GM18508 (cell line): ENCODE results near the gene ZBTB7C.

Experiments
- ATAC-seq: cut with Tn5 transposase; IDR thresholded peaks from one replicate; pipeline ENCODE4 v1.9.1; 2021; ENCODE audit warnings: moderate number of reproducible peaks; ENCODE audit not compliant: insufficient read depth, unreplicated experiment

ZBTB7C gene

DNA sequence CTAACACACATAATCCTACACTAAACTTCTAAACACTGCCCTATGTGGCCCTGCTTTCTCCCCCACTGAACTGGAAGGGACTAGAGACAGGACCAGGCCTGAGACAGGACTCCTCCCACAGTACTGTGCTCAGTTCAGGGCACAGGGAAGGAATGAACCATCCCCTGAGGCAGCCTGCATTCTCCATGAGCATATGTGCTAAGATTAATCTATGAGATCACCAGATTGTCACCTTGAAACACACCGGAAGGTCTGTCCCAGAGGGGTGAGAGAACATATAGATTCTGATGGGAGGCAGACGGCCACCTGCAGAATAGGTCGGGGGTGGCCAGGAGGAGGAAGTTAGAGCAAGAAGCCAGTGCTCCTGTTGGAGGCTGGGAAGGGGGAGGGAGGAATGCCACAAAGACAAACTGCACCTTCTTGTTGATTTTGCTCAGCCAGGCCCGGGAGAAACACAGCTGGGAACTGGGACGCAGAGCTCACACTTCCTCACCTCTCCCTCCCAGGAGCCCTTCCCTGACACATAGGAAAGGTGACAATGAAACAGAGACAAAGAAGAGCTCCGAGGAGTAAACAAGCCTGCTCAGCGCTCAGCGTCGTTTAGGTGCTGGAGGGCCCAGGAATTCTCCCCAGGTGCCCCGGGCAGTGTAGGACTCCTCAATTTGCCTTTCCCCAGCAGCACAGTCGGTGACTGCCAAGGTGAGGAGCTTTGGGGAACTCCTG, 52.1 kb downstream of the ZBTB7C start:
- ATAC-seq: no peak

DNA sequence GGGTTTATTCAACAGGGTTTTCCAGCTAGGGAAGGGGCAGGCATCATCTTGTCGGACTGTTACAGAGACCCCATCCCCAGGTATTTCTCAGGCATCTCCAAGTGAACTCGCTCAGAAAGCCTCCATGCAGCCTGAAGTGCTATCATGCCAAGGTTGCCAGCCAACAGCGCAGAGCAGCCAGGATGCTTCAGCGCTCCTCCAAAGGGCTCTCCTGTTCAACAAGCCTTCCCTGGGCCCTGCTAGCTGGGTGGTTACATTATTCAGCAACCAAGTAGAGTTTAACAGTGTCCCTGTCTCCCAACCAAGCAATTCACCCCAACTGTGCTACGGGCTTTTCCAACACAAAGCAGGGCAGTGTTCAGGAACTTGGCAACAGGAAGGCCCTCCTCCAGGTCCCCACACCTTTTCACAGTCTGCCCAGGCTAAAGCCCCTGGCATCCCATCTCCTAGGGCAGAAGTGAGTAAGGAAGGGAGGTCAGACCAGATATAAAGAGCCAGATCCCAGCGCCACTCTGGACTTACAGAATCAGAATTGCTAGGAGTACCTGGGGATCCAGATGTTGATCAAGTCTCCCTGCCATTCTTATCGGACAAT, 52.9 kb downstream of the ZBTB7C start:
- ATAC-seq: no peak

DNA sequence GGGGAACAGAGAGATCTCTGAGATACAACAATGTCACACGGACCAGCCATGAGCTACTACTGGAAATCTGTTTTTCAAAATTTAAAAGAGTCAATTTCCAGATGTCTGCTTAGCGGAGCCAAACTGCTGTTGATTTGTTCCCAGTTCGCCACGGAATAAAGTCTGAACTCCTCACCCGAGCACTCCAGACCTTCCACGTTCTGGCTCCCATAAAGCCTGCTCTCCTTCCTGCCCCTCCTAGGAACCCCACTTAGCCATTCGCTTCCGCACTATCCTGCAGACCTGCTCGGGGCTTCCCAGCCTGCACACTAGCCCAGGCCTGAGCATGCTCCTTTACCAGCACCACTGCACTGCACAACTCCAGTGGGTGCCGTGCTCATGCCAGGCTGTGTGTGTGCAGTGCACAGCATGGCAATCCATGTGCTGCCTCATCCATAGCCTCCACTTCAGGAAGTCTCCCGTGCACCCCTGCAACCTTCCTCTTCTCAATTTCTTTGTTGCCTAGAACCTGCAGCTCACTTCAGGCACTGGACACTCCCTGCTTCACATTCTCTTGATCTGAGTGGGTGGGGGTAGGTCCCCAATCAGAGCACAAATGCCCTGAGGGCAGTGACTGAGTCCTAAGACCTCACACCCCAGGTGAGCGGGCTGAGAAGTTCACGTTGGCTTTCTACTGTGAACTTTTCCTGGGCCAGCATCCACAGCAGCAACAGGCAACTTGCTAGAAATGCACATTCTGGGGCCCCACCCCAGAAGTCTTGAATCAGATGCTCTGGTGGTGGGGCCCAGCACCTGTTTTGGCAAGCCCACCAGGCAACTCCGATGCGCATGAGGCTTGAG, 53.7 kb downstream of the ZBTB7C start:
- no peak for ATAC-seq

DNA sequence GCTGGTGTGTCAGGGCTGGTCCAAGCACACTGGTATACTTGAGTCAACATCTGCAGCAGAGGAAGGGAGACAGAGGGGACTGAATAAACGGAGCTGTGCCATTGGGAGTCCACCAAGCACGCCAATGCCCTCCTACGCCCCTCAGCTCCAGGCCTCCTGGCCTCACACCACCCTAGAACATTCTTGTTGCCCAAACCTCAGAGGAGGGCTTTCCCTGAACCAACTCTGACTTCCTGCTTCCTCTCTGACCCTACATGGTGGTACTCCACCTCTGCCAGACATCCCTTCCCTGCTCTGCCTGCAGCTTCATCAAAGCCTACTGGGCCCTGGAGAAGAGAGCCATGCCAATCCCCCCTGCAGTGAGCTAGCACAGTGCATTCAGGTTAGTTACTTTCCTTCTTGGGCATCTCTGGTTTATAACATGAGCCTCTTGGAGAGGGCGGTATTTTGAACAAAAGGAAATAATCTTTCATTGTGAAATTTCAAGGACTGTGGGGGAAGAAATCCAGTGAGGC, 54.4 kb downstream of the ZBTB7C start:
- no peak for ATAC-seq

DNA sequence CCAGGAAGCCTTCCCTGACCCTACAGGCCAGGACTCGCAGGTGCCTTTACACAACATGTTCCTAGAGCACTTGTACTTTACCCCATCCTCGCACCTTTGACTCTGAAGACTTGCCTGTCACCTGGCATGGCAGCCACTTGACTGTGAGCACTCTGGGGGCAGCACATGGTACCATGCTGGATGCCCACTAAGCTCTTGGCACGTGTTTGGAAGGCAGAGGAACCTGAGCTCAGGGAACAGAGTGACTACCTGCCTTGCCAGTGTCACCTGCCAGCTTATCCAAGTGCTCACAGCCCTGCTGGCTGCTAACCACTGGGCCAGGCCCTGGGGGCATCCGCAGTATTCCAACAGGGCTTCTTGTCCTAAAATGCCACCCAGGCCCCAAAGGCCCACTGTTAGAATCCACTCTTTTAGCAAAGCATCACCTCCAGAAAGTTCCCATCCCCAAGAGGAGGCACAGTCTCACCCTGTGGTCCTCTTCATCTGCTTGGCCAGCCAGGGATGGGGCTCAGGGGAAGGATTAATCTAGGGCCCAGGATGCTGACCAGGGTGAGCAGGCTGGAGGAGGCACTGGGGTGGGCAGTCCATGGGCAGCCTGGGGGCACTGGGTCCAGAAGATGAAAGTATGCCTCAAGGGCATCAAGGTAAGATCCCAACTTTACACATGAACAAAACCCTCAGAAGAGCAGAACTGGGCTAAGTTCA, 57.0 kb downstream of the ZBTB7C start:
- no peak for ATAC-seq

DNA sequence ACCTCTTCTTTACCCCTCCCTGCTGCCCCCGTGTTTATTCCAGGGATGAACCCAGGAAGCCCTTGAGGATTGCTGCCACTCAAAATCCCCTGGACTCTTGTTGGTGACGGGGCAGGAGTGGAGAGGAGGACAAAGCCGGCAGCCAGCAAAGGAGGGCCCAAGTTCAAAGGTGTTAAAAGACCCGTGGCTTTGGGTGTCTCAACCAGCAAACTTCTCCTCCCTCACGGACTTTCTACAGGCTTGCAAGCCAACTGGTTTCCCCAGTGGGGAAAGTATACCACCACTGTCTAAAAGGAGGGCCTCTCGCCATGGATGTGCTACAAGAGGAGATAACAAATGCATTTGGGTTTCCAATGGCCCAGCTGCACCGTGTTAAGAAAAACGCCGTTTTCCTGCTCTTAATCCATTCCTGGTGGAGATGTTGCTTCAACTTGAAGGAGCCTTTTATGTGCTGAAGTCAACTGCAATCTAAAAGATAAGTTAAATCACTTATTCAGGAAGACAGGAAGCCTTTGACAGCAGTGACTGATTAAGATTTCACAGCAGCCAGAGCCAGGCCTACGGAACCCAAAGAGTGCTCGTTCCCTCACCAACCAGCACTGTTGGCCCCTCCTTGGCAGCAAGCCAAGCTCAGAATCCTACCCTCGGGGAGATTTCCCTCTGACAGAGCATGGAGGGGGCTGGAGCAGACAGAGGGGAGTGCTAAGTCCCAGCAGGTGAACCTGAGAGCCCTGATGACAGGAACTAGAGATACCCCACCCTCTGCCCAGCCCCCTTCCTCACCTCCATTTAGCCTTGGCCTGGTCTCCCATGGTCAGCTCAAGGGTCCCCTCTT, 57.8 kb downstream of the ZBTB7C start:
- ATAC-seq: no peak

DNA sequence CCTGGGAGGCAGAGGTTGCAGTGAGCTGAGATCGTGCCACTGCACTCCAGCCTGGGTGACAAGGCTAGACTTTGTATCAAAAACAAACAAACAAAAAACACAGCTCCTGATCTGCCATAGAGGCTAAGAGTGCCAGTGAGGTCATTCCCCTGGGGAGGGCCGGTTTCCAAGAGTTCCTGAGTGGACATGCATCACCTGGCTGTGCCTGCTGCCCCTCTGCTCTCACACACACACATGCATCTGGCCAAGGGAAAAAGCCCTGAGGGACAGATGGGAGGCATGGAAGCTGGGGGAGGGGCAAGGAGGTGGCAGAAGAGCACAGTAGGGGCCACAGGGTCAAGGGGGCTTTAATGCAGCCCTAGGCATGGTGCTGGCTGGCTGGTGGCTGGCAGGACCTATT, 60.4 kb downstream of the ZBTB7C start:
- ATAC-seq: no peak

DNA sequence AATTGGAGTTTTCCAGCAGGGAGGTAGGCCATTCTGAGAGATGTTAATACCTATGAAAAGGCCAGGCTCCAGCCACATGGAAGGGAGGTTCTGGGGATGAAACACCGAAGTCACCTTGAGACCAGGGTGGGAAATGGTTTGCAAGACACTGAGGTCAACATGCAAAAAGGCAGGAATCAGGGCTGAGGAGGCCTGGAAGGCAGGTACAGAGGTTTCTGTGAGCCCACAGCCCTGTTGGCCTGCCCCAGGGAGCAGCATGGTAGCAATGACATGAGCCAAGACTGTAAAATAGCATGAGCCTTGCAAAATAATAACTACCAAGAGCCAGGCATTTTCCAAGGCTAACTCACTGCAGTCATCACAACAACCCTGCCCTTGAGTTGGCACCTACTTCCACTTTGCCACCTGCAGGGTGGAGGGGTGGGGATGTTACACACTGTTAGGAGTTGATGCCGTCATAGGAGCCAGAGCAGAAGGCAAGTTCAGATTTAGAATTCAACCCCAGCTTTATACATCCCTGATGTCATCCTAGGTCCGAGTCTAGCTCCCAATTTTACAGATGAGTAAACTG, 61.3 kb downstream of the ZBTB7C start:
- no peak for ATAC-seq

DNA sequence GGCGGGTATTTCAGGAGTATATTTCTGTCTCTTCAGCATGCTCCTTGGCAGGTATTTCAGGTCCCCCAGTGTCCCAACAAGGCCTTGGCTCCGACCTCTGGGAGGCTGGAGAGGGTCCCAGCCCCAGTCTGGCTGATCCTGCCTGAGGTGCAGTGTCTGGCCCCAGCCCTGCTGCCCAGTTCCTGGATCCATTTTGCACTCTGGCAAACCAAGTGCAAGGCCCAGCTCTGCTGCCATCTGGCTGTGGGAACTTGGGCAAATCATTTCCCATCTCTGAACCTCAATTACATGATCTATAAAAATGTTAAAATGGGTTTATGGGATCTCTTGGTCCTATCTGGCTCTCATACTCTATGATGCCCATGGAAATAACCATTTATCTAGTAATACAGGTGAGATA, 63.6 kb downstream of the ZBTB7C start:
- ATAC-seq: no peak

DNA sequence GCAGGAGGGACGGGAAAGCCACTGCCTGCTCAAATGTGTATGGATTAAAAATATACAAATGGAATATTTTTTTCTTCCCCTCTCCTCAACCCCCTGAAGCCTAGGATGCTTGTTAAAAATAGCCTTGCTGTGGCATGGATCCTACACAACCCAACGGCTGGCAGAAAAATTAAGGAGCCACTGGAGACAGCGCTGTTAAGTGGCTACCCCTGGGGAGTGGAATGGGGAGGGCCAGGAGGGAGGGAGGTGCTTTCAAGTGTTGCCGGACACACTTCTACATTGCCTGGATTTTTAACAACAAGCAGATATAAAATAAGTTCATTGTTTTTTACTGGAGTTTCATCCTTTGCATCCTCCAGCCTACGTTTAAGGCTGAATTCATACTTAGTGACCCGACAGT, 66.6 kb downstream of the ZBTB7C start:
- ATAC-seq: no peak

DNA sequence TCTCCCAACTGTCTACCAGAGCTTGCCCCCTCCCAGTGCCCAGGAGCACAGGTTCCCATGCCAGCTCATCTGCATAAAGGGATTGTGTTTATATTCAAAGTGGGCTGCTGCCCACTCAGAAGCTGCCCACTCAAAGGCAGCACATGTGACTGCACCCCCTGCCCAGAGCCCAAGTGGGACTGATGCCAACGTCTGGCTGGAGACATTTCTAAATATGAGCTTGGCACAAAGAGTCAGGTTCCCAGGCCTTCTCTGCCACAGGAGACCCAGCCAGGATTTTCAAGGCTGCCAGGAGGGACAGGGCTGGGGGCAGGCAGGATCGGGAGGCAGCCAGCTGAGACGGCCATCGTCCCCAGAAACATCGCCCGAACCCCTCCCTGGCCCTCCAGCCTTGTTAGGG, 67.1 kb downstream of the ZBTB7C start:
- no peak for ATAC-seq

DNA sequence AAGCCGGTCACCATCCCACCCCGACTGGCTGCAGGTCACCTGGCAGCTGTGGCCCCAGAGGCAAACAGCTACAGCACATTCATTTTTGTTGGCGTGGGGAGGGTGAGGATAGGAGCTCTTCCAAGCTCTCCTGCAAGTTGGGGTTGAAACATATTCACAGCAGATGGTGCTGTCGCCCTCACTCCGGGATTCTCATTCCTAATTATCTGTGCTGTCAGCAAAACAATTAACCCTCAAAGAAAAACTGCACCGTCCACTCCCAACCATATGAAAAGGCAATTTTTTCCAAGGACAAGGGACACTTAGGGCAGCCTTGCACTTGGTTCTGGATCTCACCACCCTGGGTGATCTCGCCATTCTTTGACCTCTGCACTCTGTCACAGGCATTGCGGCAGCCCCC, 68.6 kb downstream of the ZBTB7C start:
- no peak for ATAC-seq

DNA sequence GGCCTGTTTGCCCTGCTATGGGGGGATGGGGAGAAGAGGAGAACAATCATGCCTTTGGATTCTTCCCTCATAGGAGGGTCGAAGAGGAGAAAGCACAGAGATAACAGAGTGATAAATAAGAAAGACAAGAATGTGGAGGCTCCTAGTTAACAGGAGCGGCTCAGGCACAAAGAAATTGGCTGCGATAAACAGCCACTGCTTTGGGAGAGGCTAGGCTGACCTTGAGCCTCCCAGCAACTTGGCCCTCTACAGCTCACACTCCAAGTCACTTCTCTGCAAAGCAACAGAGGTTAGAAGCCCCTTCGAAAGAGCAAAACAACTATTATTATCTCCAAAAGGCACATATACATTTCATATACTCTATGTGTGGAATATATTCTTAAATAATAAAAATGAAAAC, 69.5 kb downstream of the ZBTB7C start:
- ATAC-seq: no peak

DNA sequence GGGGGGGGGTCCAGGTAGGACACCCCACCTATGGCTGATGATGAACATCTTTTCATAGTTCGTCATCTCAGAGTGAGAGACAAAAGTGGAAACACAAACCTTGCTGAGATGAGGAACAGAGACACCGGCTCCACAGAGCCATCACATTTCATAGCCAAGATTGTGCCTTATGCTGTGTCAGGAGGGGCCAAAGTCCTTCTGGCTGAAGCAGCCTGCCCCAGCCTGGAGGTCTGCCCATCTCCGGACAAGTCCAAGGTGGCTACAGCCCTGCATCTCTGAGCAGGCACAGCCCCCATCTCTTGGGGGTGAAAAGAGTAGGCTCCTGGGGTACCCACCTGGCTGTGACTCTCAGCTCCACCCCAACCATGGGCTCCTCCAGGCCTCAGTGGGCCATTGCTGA, 70.3 kb downstream of the ZBTB7C start:
- no peak for ATAC-seq

DNA sequence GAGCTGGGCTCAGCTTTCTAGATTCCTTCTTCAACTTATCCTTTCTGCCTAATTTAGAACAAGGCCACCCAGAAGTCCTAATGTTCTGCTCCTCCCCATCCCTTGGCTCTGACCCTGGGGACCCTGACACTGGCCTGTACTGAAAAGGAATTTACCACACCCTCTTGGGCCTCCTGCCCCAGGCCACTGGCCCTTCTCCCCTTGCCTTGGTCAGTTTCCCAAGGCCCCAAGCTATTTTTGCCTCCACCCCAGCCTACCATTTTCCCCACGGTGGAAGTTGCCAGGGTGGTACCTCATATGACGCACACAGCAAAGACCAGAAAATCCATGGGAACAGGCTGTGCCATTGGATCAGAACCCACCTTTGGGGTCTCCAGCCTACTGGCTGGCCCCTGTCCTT, 72.1 kb downstream of the ZBTB7C start:
- no peak for ATAC-seq

DNA sequence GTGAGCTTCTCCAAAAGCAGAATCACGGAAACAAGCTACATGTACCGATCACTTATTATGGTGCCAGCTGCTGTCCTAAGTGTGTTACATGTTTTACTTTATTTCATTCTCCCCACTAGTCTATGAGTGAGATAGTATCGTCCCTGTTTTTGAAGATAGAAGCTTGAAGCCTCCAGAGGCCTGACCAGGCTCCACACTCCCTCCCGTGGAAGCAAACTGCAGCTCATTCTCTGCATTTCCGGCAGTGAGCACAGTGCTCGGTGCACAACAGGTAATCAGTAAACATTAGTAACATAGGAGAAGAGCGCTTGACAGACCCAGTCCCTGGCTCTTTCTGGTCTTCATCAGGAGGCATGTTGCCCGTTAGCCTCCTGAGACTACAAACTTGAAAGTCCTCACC, 72.9 kb downstream of the ZBTB7C start:
- no peak for ATAC-seq

DNA sequence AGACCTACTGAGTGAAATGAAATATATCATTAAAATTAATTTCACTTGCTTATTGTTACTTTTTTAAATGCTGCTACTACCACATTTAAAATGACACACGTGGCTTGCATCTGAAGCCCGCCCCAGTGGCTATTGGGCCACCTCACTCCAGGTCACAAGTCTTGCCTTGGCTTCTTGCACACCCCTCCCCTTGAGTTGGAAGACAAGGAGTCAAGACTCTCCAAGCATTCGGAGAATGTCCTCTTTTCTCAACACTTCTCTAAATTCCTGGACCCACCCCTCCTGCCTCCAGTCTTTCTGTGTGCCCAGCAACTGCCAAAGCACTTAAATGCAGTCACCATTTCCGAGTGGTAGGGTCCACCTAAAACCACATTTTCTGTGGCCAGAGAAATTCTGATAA, 73.4 kb downstream of the ZBTB7C start:
- no peak for ATAC-seq

DNA sequence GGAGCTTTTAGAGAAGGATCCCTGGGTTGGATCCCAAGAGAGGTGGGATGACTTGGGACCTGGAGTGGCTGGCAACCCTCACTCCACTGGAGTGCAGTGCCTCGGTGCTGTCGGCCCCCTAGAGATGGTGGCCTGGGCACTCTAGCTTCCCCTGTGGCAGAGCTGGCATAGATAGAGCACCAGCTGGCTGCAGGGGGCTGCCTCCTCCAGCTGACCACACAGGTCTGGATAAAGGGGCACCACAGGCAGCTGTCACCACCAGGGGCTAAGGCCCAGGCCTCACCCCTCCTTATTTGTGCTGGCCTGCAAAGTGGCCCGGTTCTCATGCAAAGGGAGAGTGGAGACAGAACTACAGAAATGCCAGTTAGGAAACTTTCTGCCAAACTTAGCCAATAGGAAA, 74.3 kb downstream of the ZBTB7C start:
- no peak for ATAC-seq

DNA sequence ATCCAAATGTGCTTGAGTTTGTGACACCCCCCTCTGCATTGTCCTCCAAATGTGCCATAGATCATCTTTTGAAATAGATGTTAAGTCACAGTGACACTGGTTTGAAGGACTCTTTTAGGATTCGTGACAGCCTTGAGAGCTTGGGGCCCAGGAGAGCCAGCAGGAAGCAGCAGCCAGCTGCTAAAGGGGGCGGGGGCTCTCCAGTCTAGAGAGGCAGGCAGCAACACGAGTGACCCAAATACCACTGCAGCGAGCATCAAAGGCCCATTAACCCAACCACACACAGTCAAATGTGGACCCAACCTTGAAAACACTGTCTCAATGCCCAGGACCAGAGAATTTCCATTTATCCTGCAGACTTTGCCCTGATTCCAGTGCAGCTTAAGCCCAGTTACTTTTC, 75.6 kb downstream of the ZBTB7C start:
- no peak for ATAC-seq
